Adrenal gland (tissue), 5 donors: ENCODE measurements around the gene CAMTA1.

Experiments used
- POLR2A ChIP-seq, 2 donors: fragments of 450-650 bp; IDR thresholded peaks; one replicate each; pipeline ENCODE4 v1.6.1; 2017; ENCODE audit warnings: antibody characterized with exemption in 2 of 2, mild to moderate bottlenecking in 2 of 2, moderate library complexity in 1 of 2
- TF ChIP-seq, protein P1 (sequence below), 6 experiments: fragments of 450-650 bp in 4 of 6; fragments of 200-600 bp in 2 of 6; sonication (generic) in 1 of 6; IDR thresholded peaks; 1 replicate in 5 of 6; 2 replicates in 1 of 6; pipeline versions ENCODE4 v1.5.1 to v1.8.0; 2016 to 2021; ENCODE audit warnings: antibody characterized with exemption in 6 of 6, mild to moderate bottlenecking in 2 of 6, moderate library complexity in 1 of 6
- donor health status: DM: no; HTN: no; CAD: no.

DNA sequence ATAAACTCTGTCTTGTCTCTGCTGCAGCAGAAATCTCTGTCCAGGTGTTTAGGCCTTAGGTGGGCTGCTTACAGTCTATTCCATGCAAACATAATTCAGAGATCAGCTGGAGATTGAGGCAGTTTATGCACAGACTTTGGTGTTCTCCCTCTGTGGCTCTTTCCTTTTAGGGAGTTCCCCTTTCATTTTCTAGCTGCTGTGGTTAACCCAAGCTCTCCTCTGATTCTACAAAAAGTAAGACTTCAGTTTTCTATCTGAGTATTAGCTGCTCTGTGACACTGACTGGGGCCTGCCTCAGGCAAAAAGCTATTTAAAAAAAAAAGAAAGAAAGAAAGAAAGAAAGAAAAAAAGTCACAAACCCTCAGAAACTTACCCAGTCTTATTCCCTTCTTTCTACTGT lies 211.1 kb downstream of the CAMTA1 start:
- TF ChIP-seq, protein P1, sequence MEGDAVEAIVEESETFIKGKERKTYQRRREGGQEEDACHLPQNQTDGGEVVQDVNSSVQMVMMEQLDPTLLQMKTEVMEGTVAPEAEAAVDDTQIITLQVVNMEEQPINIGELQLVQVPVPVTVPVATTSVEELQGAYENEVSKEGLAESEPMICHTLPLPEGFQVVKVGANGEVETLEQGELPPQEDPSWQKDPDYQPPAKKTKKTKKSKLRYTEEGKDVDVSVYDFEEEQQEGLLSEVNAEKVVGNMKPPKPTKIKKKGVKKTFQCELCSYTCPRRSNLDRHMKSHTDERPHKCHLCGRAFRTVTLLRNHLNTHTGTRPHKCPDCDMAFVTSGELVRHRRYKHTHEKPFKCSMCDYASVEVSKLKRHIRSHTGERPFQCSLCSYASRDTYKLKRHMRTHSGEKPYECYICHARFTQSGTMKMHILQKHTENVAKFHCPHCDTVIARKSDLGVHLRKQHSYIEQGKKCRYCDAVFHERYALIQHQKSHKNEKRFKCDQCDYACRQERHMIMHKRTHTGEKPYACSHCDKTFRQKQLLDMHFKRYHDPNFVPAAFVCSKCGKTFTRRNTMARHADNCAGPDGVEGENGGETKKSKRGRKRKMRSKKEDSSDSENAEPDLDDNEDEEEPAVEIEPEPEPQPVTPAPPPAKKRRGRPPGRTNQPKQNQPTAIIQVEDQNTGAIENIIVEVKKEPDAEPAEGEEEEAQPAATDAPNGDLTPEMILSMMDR (IDR thresholded peaks at IDR 0.05) = no peak
- no peak for TF ChIP-seq POLR2A (IDR thresholded peaks at IDR 0.05)
